H1 (cell line): ENCODE results near the gene ACP6. TPM values are rescaled to one million over a fixed set of nuclear protein-coding genes. Genes with fewer than 3 reads are reported as not detected.

ENCODE experiments used
- CTCF ChIA-PET: fragments of 300-600 bp; sonication (Branson Sonifier 250); formaldehyde crosslinking; loops from one replicate; lab custom pipeline; 2021; ENCODE audit not compliant: partially characterized antibody; lab: Charles Lee
- POLR2A ChIA-PET: fragments of 300-600 bp; sonication (Branson Sonifier 250); formaldehyde crosslinking; loops from one replicate; lab custom pipeline; 2021; ENCODE audit warnings: inconsistent platforms; ENCODE audit not compliant: partially characterized antibody; lab: Charles Lee
- DNase-seq, 2 experiments: peaks; one replicate each; pipeline versions ENCODE4 v3.0.0 to v3.0.0-alpha.2; 2010 to 2022; ENCODE audit warnings: low spot score in 2 of 2, low read depth in 1 of 2, mixed read lengths in 1 of 2
- FAIRE-seq: peaks from 2 replicates; lab custom pipeline; 2011; peaks lifted over from hg19 to GRCh38; lab: Jason Lieb, UNC
- H2AFZ ChIP-seq: 2 replicates; pipeline ENCODE4 v1.8.1; 2012; ENCODE audit warnings: low read length, inconsistent platforms
- H2AK5ac ChIP-seq: 2 replicates; pipeline ENCODE4 v1.6.1; 2013; ENCODE audit warnings: low read depth, low read length
- H2BK120ac ChIP-seq: replicated peaks from 2 replicates; pipeline ENCODE3; 2013; ENCODE audit warnings: low read depth, low read length, inconsistent platforms
- H2BK12ac ChIP-seq: 2 replicates; pipeline ENCODE4 v1.6.1; 2013; ENCODE audit warnings: low read depth, low read length
- H2BK15ac ChIP-seq: 2 replicates; pipeline ENCODE4 v1.6.1; 2013; ENCODE audit warnings: low read length
- H2BK20ac ChIP-seq: 2 replicates; pipeline ENCODE4 v1.6.1; 2013; ENCODE audit warnings: low read length
- H2BK5ac ChIP-seq: 2 replicates; pipeline ENCODE4 v1.6.1; 2013; ENCODE audit warnings: low read depth, low read length
- H3K14ac ChIP-seq: 2 replicates; pipeline ENCODE4 v1.6.1; 2013; ENCODE audit warnings: inconsistent platforms; ENCODE audit not compliant: insufficient read length
- H3K18ac ChIP-seq: 2 replicates; pipeline ENCODE4 v1.6.1; 2013; ENCODE audit warnings: low read length; ENCODE audit errors: extremely low read depth
- H3K23ac ChIP-seq: 2 replicates; pipeline ENCODE4 v1.6.1; 2013; ENCODE audit warnings: inconsistent platforms; ENCODE audit not compliant: insufficient read length
- H3K23me2 ChIP-seq: 2 replicates; pipeline ENCODE4 v1.6.1; 2013; ENCODE audit warnings: low read depth, low read length
- H3K27ac ChIP-seq: 2 replicates; pipeline ENCODE4 v1.6.1; 2011; ENCODE audit warnings: low read depth, low read length, inconsistent platforms
- H3K27me3 ChIP-seq, 4 experiments: replicated peaks in 1 of 4; 1 replicate in 1 of 4; 2 replicates in 3 of 4; pipeline versions ENCODE4 v1.6.1 to v1.8.1; 2011 to 2013; ENCODE audit warnings: low read length in 3 of 4, mild to moderate bottlenecking in 3 of 4, inconsistent platforms in 2 of 4, mixed read lengths in 2 of 4, moderate library complexity in 1 of 4; ENCODE audit not compliant: control insufficient read depth in 3 of 4, insufficient read depth in 3 of 4; ENCODE audit errors: extremely low read depth in 1 of 4
- H3K36me3 ChIP-seq, 4 experiments: 2 replicates each; pipeline versions ENCODE4 v1.6.1 to v1.8.1; 2011 to 2013; ENCODE audit warnings: mild to moderate bottlenecking in 4 of 4, low read length in 3 of 4, moderate library complexity in 2 of 4, control low read depth in 1 of 4, inconsistent platforms in 1 of 4; ENCODE audit not compliant: insufficient read depth in 4 of 4, control insufficient read depth in 2 of 4
- H3K4ac ChIP-seq: replicated peaks from 2 replicates; pipeline ENCODE3; 2013; ENCODE audit warnings: low read length, low read depth, mixed read lengths, inconsistent platforms; ENCODE audit not compliant: insufficient read length
- H3K4me1 ChIP-seq, 4 experiments: replicated peaks in 1 of 4; 1 replicate in 1 of 4; 2 replicates in 3 of 4; pipeline versions ENCODE4 v1.6.1 to v1.8.1; 2011 to 2013; ENCODE audit warnings: low read length in 3 of 4, inconsistent platforms in 2 of 4, mixed read lengths in 1 of 4; ENCODE audit not compliant: insufficient read depth in 4 of 4, control insufficient read depth in 3 of 4
- H3K4me2 ChIP-seq, 2 experiments: 2 replicates each; pipeline versions ENCODE4 v1.6.1 to v1.8.1; 2011 to 2013; ENCODE audit warnings: low read depth in 2 of 2, low read length in 2 of 2, control low read depth in 1 of 2, inconsistent platforms in 1 of 2, mild to moderate bottlenecking in 1 of 2; ENCODE audit not compliant: insufficient read depth in 1 of 2
- H3K4me3 ChIP-seq, 4 experiments: fragments of 200-600, 300-600 bp in 1 of 4; sonication (generic), shearing (Covaris generic), sonication (Bioruptor Twin) in 1 of 4; 2 replicates each; pipeline versions ENCODE4 v1.5.1 to v1.8.1; 2011 to 2016; ENCODE audit warnings: low read length in 4 of 4, low read depth in 3 of 4, control low read depth in 2 of 4, inconsistent platforms in 2 of 4, mild to moderate bottlenecking in 2 of 4, mixed read lengths in 1 of 4, moderate library complexity in 1 of 4; ENCODE audit not compliant: insufficient read depth in 2 of 4; ENCODE audit errors: extremely low read depth in 1 of 4
- H3K56ac ChIP-seq: replicated peaks from 2 replicates; pipeline ENCODE3; 2013; ENCODE audit warnings: low read depth, mild to moderate bottlenecking, mixed read lengths, low read length, inconsistent platforms; ENCODE audit not compliant: insufficient read length
- H3K79me1 ChIP-seq: 2 replicates; pipeline ENCODE4 v1.6.1; 2013; ENCODE audit warnings: low read depth, low read length, control low read depth
- H3K79me2 ChIP-seq, 2 experiments: 2 replicates each; pipeline versions ENCODE4 v1.6.1 to v1.8.1; 2012 to 2013; ENCODE audit warnings: low read length in 2 of 2, mild to moderate bottlenecking in 2 of 2, inconsistent platforms in 1 of 2; ENCODE audit not compliant: insufficient read depth in 2 of 2, control insufficient read depth in 1 of 2
- H3K9ac ChIP-seq, 4 experiments: replicated peaks in 1 of 4; 1 replicate in 1 of 4; 2 replicates in 3 of 4; pipeline versions ENCODE4 v1.6.1 to v1.8.1; 2011 to 2013; ENCODE audit warnings: low read depth in 3 of 4, low read length in 3 of 4, control low read depth in 2 of 4, mild to moderate bottlenecking in 2 of 4, moderate library complexity in 2 of 4, inconsistent platforms in 1 of 4; ENCODE audit errors: extremely low read depth in 1 of 4
- H3K9me3 ChIP-seq, 2 experiments: 2 replicates each; pipeline versions ENCODE4 v1.6.1 to v1.8.1; 2012 to 2013; ENCODE audit warnings: mild to moderate bottlenecking in 2 of 2, moderate library complexity in 2 of 2, control low read depth in 1 of 2, inconsistent platforms in 1 of 2, low read depth in 1 of 2, low read length in 1 of 2, mixed read lengths in 1 of 2; ENCODE audit not compliant: insufficient read depth in 2 of 2
- H4K20me1 ChIP-seq, 2 experiments: replicated peaks in 1 of 2; 2 replicates each; pipeline versions ENCODE3 to v1.8.1; 2011 to 2013; ENCODE audit warnings: inconsistent platforms in 2 of 2, low read length in 2 of 2, mild to moderate bottlenecking in 1 of 2; ENCODE audit not compliant: insufficient read depth in 2 of 2, control insufficient read depth in 1 of 2
- H4K5ac ChIP-seq: 2 replicates; pipeline ENCODE4 v1.6.1; 2013; ENCODE audit warnings: low read length, low read depth, mixed read lengths, inconsistent platforms; ENCODE audit not compliant: insufficient read length
- H4K8ac ChIP-seq: 2 replicates; pipeline ENCODE4 v1.8.0; 2013; ENCODE audit warnings: mild to moderate bottlenecking, moderate library complexity, low read length, inconsistent platforms; ENCODE audit not compliant: insufficient read depth; ENCODE audit errors: extremely low read depth
- H4K91ac ChIP-seq: replicated peaks from 2 replicates; pipeline ENCODE3; 2013; ENCODE audit warnings: low read length, mixed read lengths, inconsistent platforms; ENCODE audit not compliant: insufficient read length
- GTF2F1 ChIP-seq: IDR thresholded peaks from 2 replicates; pipeline ENCODE4 v1.6.1; 2012; ENCODE audit warnings: low read depth, low read length, improper control_type of control experiment, borderline replicate concordance
- PHF8 ChIP-seq: fragments of 200-600 bp; sonication (generic); conservative IDR thresholded peaks from 2 replicates; pipeline ENCODE4 v1.7.1; 2012; ENCODE audit warnings: low read depth, mild to moderate bottlenecking, inconsistent platforms, low read length, moderate library complexity
- RXRA ChIP-seq: IDR thresholded peaks from 2 replicates; pipeline ENCODE4 v1.6.1; 2011; ENCODE audit warnings: low read depth, mild to moderate bottlenecking, low read length, moderate library complexity; ENCODE audit not compliant: insufficient read depth
- SAP30 ChIP-seq: fragments of 300-600 bp; sonication (generic); IDR thresholded peaks from 2 replicates; pipeline ENCODE4 v1.7.1; 2012; ENCODE audit warnings: low read length, moderate library complexity, mild to moderate bottlenecking, inconsistent platforms; ENCODE audit not compliant: insufficient read depth, insufficient replicate concordance
- SP2 ChIP-seq: IDR thresholded peaks from 2 replicates; pipeline ENCODE4 v1.6.1; 2012; ENCODE audit warnings: mild to moderate bottlenecking, low read length, inconsistent platforms
- SRF ChIP-seq: IDR thresholded peaks from 2 replicates; pipeline ENCODE4 v1.6.1; 2011; ENCODE audit warnings: mild to moderate bottlenecking, low read depth, low read length, moderate library complexity
- SUZ12 ChIP-seq: fragments of 200-600 bp; sonication (generic); IDR thresholded peaks from 2 replicates; pipeline ENCODE4 v1.6.1; 2012; ENCODE audit warnings: mild to moderate bottlenecking, inconsistent platforms, low read length, moderate library complexity, mixed read lengths
- TAF1 ChIP-seq: IDR thresholded peaks from 2 replicates; pipeline ENCODE4 v1.6.1; 2011; ENCODE audit warnings: mild to moderate bottlenecking, low read depth, low read length
- WGBS, 2 experiments: shearing (Covaris generic) in 1 of 2; methylation state at CpG; one replicate each; pipeline versions ENCODE4 v1.1.6 to v1.1.7; 2013 to 2015; ENCODE audit warnings: low lambda C conversion rate in 2 of 2, mixed read lengths in 2 of 2, inconsistent platforms in 1 of 2, low coverage in 1 of 2, missing lambda C conversion rate in 1 of 2; ENCODE audit not compliant: insufficient replicate concordance in 2 of 2, insufficient coverage in 1 of 2, insufficient read length in 1 of 2; ENCODE audit errors: extremely low coverage in 1 of 2, missing lambda C conversion rate in 1 of 2; 5-methylcytosine and 5-hydroxymethylcytosine counted together
- polyA plus RNA-seq, 7 experiments: library from polyadenylated mRNA; depleted of rRNA in 3 of 7; stranded (reverse) in 5 of 7; unstranded in 2 of 7; fragments of >200 nt in 5 of 7; fragments of 200-250 nt in 2 of 7; gene quantifications; 1 replicate in 5 of 7; 2 replicates in 1 of 7; 4 replicates in 1 of 7; pipeline versions ENCODE4 v1.2.1 to v1.2.3, GENCODE V29; 2011 to 2013; ENCODE audit warnings: missing spikeins in 2 of 7, mixed read lengths in 2 of 7
- total RNA-seq: library from RNA; stranded (reverse); fragmentation: NEBNext Ultra II Directional; extraction: Animal tissue kit (Norgen Biotek cat#: 25700); gene quantifications from 2 replicates; pipeline ENCODE4 v1.2.1, GENCODE V29; 2021

Gene ACP6
- total and polyA plus RNA-seq, 2 of the 8 experiments (the other 6 are each of a cell fraction or from before 2014, with no cell fraction given): 11.4 to 17.7 TPM

- H3K79me1 ChIP-seq: no peaks in the 10 kb centered on the region
- no peak overlapping the region for H2BK120ac ChIP-seq
- no peak overlapping the region for H4K91ac ChIP-seq
- H3K79me2 ChIP-seq: peaks cover 0 to 16% of the 10 kb centered on the region in 2 experiments; a peak in 2 of 4 replicates
- DNase-seq (no peak), FAIRE-seq (no peak)
- no peak overlapping the region for H2BK20ac ChIP-seq
- H3K27ac ChIP-seq: no peak overlapping the region
- no peak overlapping the region for H4K8ac ChIP-seq
- no peak overlapping the region for H2AFZ ChIP-seq
- no peak overlapping the region for H3K4ac ChIP-seq
- TF ChIP-seq SRF (no peak), SP2 (no peak), SUZ12 (no peak; the same call in 1 of the 2 replicates), PHF8 (no peak), GTF2F1 (no peak), SAP30 (no peak), TAF1 (no peak), RXRA (no peak)
- H3K23ac ChIP-seq: no peak overlapping the region
- H3K9ac ChIP-seq: no peak overlapping the region
- no peak overlapping the region for H3K56ac ChIP-seq
- peaks cover 14% of the 10 kb centered on the region for H3K23me2 ChIP-seq
- ChIA-PET POLR2A (interaction anchor here (0.8 to 5.1 kb wide), 5 partner anchors 11 to 93 kb away, joined by 3 to 70 read pairs (median 10); partner anchors contain the start of gene BCL9), CTCF (interaction anchor here (0.9 to 2.2 kb wide), 5 partner anchors 49 to 260 kb away, joined by 3 to 8 read pairs (median 3); no protein-coding TSS in a partner anchor)
- no peak overlapping the region for H2BK15ac ChIP-seq
- peaks cover 2% of the 10 kb centered on the region in 2 experiments for H4K20me1 ChIP-seq
- H4K5ac ChIP-seq: no peak overlapping the region
- peaks cover 2 to 16% (median 5%) of the 10 kb centered on the region in 4 experiments for H3K4me1 ChIP-seq
- H3K4me3 ChIP-seq: no peak overlapping the region
- WGBS, 2 experiments: 68% methylated on average over 1 of the region's 1 CpG; no CpG with 5 or more reads in 1 of the 2 experiments
- no peak overlapping the region for H3K14ac ChIP-seq
- no peak overlapping the region for H2AK5ac ChIP-seq
- peaks cover 0 to 5% (median 3%) of the 10 kb centered on the region in 4 experiments; a peak in 3 of 7 replicates for H3K27me3 ChIP-seq
- H2BK5ac ChIP-seq: no peak overlapping the region
- no peak overlapping the region for H3K18ac ChIP-seq
- no peaks in the 10 kb centered on the region for H3K36me3 ChIP-seq
- peaks cover 0 to 5% of the 10 kb centered on the region in 2 experiments; a peak in 1 of 4 replicates for H3K9me3 ChIP-seq
- no peak overlapping the region for H3K4me2 ChIP-seq
- H2BK12ac ChIP-seq: no peak overlapping the region
These were observed 73.3 kb downstream of the ACP6 start for GRCh38 chr1:147597010-147597409.
